Naive thymus-derived CD4-positive, alpha-beta T cell (primary cell): ENCODE data around the gene UMAD1. TPM values are rescaled to one million over a fixed set of nuclear protein-coding genes. Genes with fewer than 3 reads are reported as not detected.
"Not testable (repeated sequence)": the region's sequence is repeated elsewhere in the genome, so short reads cannot be mapped to it uniquely, and the experiment has no call there.

ENCODE experiments used
- ATAC-seq: fragments of 150-1000 bp; cut with Tn5 transposase; 2 replicates; pipeline ENCODE4 v1.10.0; 2021; ENCODE audit warnings: mild to moderate bottlenecking, moderate library complexity
- CTCF ChIA-PET: fragments of 350-600 bp; sonication (Branson Sonifier 250); formaldehyde crosslinking; loops from one replicate; lab custom pipeline; 2021; ENCODE audit warnings: antibody characterized with exemption; lab: Charles Lee
- POLR2A ChIA-PET: fragments of 350-600 bp; sonication (Branson Sonifier 250); formaldehyde crosslinking; loops from one replicate; lab custom pipeline; 2021; ENCODE audit warnings: antibody characterized with exemption, inconsistent platforms; lab: Charles Lee
- DNase-seq, 9 donors: peaks; one replicate each; pipeline versions ENCODE4 v3.0.0 to v3.0.0-alpha.2; 2020 to 2022; ENCODE audit warnings: mixed read lengths in 1 of 9
- H3K27ac ChIP-seq: one replicate; pipeline ENCODE4 v1.7.0; 2013; ENCODE audit warnings: mild to moderate bottlenecking, low read depth, low read length, moderate library complexity
- H3K27me3 ChIP-seq, 2 donors: one replicate each; pipeline ENCODE4 v1.7.0; 2013; ENCODE audit warnings: low read length in 2 of 2, mild to moderate bottlenecking in 2 of 2, moderate library complexity in 2 of 2; ENCODE audit not compliant: control insufficient read depth in 2 of 2, insufficient read depth in 2 of 2
- H3K36me3 ChIP-seq, 3 experiments: 1 replicate in 2 of 3; 2 replicates in 1 of 3; pipeline ENCODE4 v1.7.0; 2013; ENCODE audit warnings: low read length in 3 of 3, mild to moderate bottlenecking in 3 of 3, moderate library complexity in 1 of 3; ENCODE audit not compliant: insufficient read depth in 3 of 3, control insufficient read depth in 2 of 3
- H3K4me1 ChIP-seq, 2 donors: one replicate each; pipeline ENCODE4 v1.7.0; 2013; ENCODE audit warnings: low read length in 2 of 2, mild to moderate bottlenecking in 2 of 2, moderate library complexity in 1 of 2; ENCODE audit not compliant: control insufficient read depth in 2 of 2, insufficient read depth in 2 of 2
- H3K4me3 ChIP-seq: 2 replicates; pipeline ENCODE4 v1.7.0; 2013; ENCODE audit warnings: mild to moderate bottlenecking, low read length
- H3K9me3 ChIP-seq, 3 experiments: 1 replicate in 2 of 3; 2 replicates in 1 of 3; pipeline ENCODE4 v1.7.0; 2013; ENCODE audit warnings: low read length in 3 of 3; ENCODE audit not compliant: control insufficient read depth in 2 of 3
- H3K27ac Mint-ChIP-seq, 9 donors: one replicate each; pipeline ENCODE4 v1.8.0; 2020 to 2022; ENCODE audit warnings: mixed read lengths in 9 of 9, mild to moderate bottlenecking in 8 of 9, moderate library complexity in 5 of 9, inconsistent platforms in 2 of 9
- H3K27me3 Mint-ChIP-seq, 5 donors: one replicate each; pipeline ENCODE4 v1.8.0; 2021 to 2022; ENCODE audit warnings: mixed read lengths in 5 of 5, mild to moderate bottlenecking in 1 of 5
- H3K36me3 Mint-ChIP-seq, 5 donors: one replicate each; pipeline ENCODE4 v1.8.0; 2020 to 2022; ENCODE audit warnings: mixed read lengths in 5 of 5, mild to moderate bottlenecking in 3 of 5, inconsistent platforms in 1 of 5
- H3K4me1 Mint-ChIP-seq, 7 donors: one replicate each; pipeline ENCODE4 v1.8.0; 2020 to 2022; ENCODE audit warnings: mixed read lengths in 7 of 7, mild to moderate bottlenecking in 3 of 7, inconsistent platforms in 1 of 7
- H3K4me3 Mint-ChIP-seq, 10 donors: one replicate each; pipeline ENCODE4 v1.8.0; 2020 to 2022; ENCODE audit warnings: mild to moderate bottlenecking in 10 of 10, mixed read lengths in 10 of 10, moderate library complexity in 6 of 10, inconsistent platforms in 2 of 10
- H3K9me3 Mint-ChIP-seq, 11 donors: one replicate each; pipeline ENCODE4 v1.8.0; 2020 to 2022; ENCODE audit warnings: mixed read lengths in 11 of 11, mild to moderate bottlenecking in 4 of 11, inconsistent platforms in 1 of 11, moderate library complexity in 1 of 11
- intact Hi-C, 2 donors: fragments of 100-400 bp; cut with micrococcal nuclease; formaldehyde crosslinking; loops; one replicate each; pipeline ENCODE4 v1.15.1; 2023
- polyA plus RNA-seq, 2 donors: library from polyadenylated mRNA; unstranded; fragments of 300-500 nt; fragmentation: Illumina TruSeq; gene quantifications; one replicate each; pipeline ENCODE4 v1.2.3, GENCODE V29; 2021
- total RNA-seq, 6 experiments: library from RNA in 5 of 6; stranded (reverse) in 5 of 6; gene quantifications; 1 replicate in 5 of 6; 2 replicates in 1 of 6; pipeline ENCODE4 v1.2.3 and lab custom pipeline; 2021 to 2026

Gene UMAD1
- total and polyA plus RNA-seq, 7 experiments from 2014 or later, result 11.4 to 28.6 (median 25.2) TPM

GRCh38 chr7:7670490-7670889 lies 29.9 kb downstream of the UMAD1 start:
- H3K4me1 Mint-ChIP-seq, result peaks cover 17 to 63% (median 52%) of the 10 kb centered on the region in 7 donors
- DNase-seq (no peak), ATAC-seq (peak; percentile 54)

GRCh38 chr7:7671361-7671760 lies 30.8 kb downstream of the UMAD1 start:
- intact Hi-C loops, result no loop called here
- Histone ChIP-seq H3K4me3 (no peak overlapping the region), H3K27ac (peak overlapping the region; percentile 29), H3K4me1 (no peaks in the 10 kb centered on the region), H3K36me3 (peaks cover 0 to 17% (median 7%) of the 10 kb centered on the region in 3 experiments), H3K9me3 (no peaks in the 10 kb centered on the region), H3K27me3 (no peaks in the 10 kb centered on the region)
- ATAC-seq (no peak), DNase-seq (no peak)
- H3K36me3 Mint-ChIP-seq, result peaks cover 8 to 36% (median 26%) of the 10 kb centered on the region in 5 donors
- H3K4me1 Mint-ChIP-seq, result peaks cover 21 to 68% (median 59%) of the 10 kb centered on the region in 7 donors
- peak overlapping the region in 8 of 9 donors; percentile 61 to 93 (median 80) for H3K27ac Mint-ChIP-seq
- no peaks in the 10 kb centered on the region for H3K27me3 Mint-ChIP-seq
- peaks cover 0 to 13% (median 0%) of the 10 kb centered on the region in 11 donors for H3K9me3 Mint-ChIP-seq
- ChIA-PET POLR2A (no interaction called here), CTCF (interaction anchor here (0.7 to 1.0 kb wide), 3 partner anchors 9 to 544 kb away, joined by 3 to 4 read pairs (median 3); no protein-coding TSS in a partner anchor)
- peak overlapping the region in 5 of 10 donors; percentile 1 to 74 (median 71) for H3K4me3 Mint-ChIP-seq

More at GRCh38 chr7:7670490-7670889, 29.9 kb downstream of the UMAD1 start:
- no peak overlapping the region for H3K4me3 Mint-ChIP-seq
- peaks cover 3 to 31% (median 18%) of the 10 kb centered on the region in 5 donors for H3K36me3 Mint-ChIP-seq
- H3K27ac Mint-ChIP-seq, result peak overlapping the region in 7 of 9 donors; percentile 6 to 90 (median 64)
- H3K9me3 Mint-ChIP-seq, result peaks cover 0 to 13% (median 0%) of the 10 kb centered on the region in 11 donors
- H3K4me1 ChIP-seq, result no peaks in the 10 kb centered on the region
- no peak overlapping the region for H3K27ac ChIP-seq
- H3K4me3 ChIP-seq, result no peak overlapping the region
- H3K9me3 ChIP-seq, result no peaks in the 10 kb centered on the region
- no peaks in the 10 kb centered on the region for H3K27me3 ChIP-seq
- intact Hi-C loops, result no loop called here
- H3K36me3 ChIP-seq, result peaks cover 0 to 9% (median 2%) of the 10 kb centered on the region in 3 experiments
- POLR2A ChIA-PET, result no interaction called here
- no peaks in the 10 kb centered on the region for H3K27me3 Mint-ChIP-seq
- CTCF ChIA-PET, result interaction anchor here (1.0 kb wide), 1 partner anchor 10 kb away, joined by 4 read pairs; no protein-coding TSS in a partner anchor

- DNase-seq (no peak), ATAC-seq (no peak)
- H3K27ac Mint-ChIP-seq, result peak overlapping the region; percentile 30 to 90 (median 79)
- no peaks in the 10 kb centered on the region for H3K27me3 ChIP-seq
- peak overlapping the region; percentile 55 for H3K27ac ChIP-seq
- intact Hi-C loops, result loop anchor here in 1 of 2 donors (1.0 kb wide), 1 partner anchor 9 kb away; no protein-coding TSS in a partner anchor
- no peak overlapping the region for H3K4me3 ChIP-seq
- peak overlapping the region in 9 of 10 donors; percentile 40 to 74 (median 65) for H3K4me3 Mint-ChIP-seq
- peaks cover 8 to 39% (median 31%) of the 10 kb centered on the region in 5 donors for H3K36me3 Mint-ChIP-seq
- peaks cover 0 to 15% (median under 1%) of the 10 kb centered on the region in 11 donors for H3K9me3 Mint-ChIP-seq
- H3K36me3 ChIP-seq, result peaks cover 0 to 17% (median 7%) of the 10 kb centered on the region in 3 experiments
- POLR2A ChIA-PET, result no interaction called here
- H3K27me3 Mint-ChIP-seq, result no peaks in the 10 kb centered on the region
- peaks cover 21 to 68% (median 59%) of the 10 kb centered on the region in 7 donors for H3K4me1 Mint-ChIP-seq
- H3K4me1 ChIP-seq, result no peaks in the 10 kb centered on the region
- CTCF ChIA-PET, result no interaction called here
- no peaks in the 10 kb centered on the region for H3K9me3 ChIP-seq
Observed at GRCh38 chr7:7672545-7673239, 32.1 kb downstream of the UMAD1 start.

GRCh38 chr7:7673240-7673550 lies 32.6 kb downstream of the UMAD1 start:
- DNase-seq, result no peak
- Mint-ChIP-seq H3K4me3 (peak overlapping the region in 9 of 10 donors; percentile 40 to 74 (median 65)), H3K4me1 (peaks cover 21 to 68% (median 59%) of the 10 kb centered on the region in 7 donors), H3K27me3 (no peaks in the 10 kb centered on the region), H3K9me3 (peaks cover 0 to 19% (median 4%) of the 10 kb centered on the region in 11 donors), H3K27ac (peak overlapping the region; percentile 30 to 90 (median 79)), H3K36me3 (peaks cover 8 to 44% (median 36%) of the 10 kb centered on the region in 5 donors)
- Histone ChIP-seq H3K27me3 (no peaks in the 10 kb centered on the region), H3K36me3 (peaks cover 0 to 17% (median 7%) of the 10 kb centered on the region in 3 experiments), H3K27ac (peak overlapping the region; percentile 55), H3K9me3 (no peaks in the 10 kb centered on the region), H3K4me1 (no peaks in the 10 kb centered on the region), H3K4me3 (no peak overlapping the region)
- ATAC-seq, result no peak
- CTCF ChIA-PET, result no interaction called here
- intact Hi-C loops, result no loop called here
- POLR2A ChIA-PET, result no interaction called here

- Mint-ChIP-seq H3K27me3 (no peaks in the 10 kb centered on the region), H3K4me3 (no peak overlapping the region), H3K9me3 (peaks cover 0 to 9% (median 3%) of the 10 kb centered on the region in 11 donors), H3K36me3 (peaks cover 5 to 31% (median 29%) of the 10 kb centered on the region in 5 donors), H3K4me1 (peaks cover 23 to 59% (median 51%) of the 10 kb centered on the region in 7 donors), H3K27ac (peak overlapping the region in 7 of 9 donors; percentile 3 to 82 (median 60))
- H3K27ac ChIP-seq, result no peak overlapping the region
- POLR2A ChIA-PET, result interaction anchor here (1.7 kb wide), 1 partner anchor 35 kb away, joined by 7 read pairs; the partner anchor contains the start of gene UMAD1
- no peak overlapping the region for H3K4me3 ChIP-seq
- H3K9me3 ChIP-seq, result no peaks in the 10 kb centered on the region
- intact Hi-C loops, result no loop called here
- no peak for DNase-seq
- peaks cover 0 to 2% of the 10 kb centered on the region in 2 donors for H3K4me1 ChIP-seq
- ATAC-seq, result no peak
- H3K27me3 ChIP-seq, result no peaks in the 10 kb centered on the region
- peaks cover 0 to 17% (median 7%) of the 10 kb centered on the region in 3 experiments for H3K36me3 ChIP-seq
- CTCF ChIA-PET, result no interaction called here
Observed at GRCh38 chr7:7675686-7676085, 35.1 kb downstream of the UMAD1 start.

- intact Hi-C loops, result loop anchor here (2.0 to 10.0 kb wide), 6 partner anchors 39 to 575 kb away; partner anchors contain the start of gene UMAD1 (in 1 of the 2)
- Mint-ChIP-seq H3K4me3 (peak overlapping the region in 1 of 10 donors; percentile 5), H3K4me1 (peaks cover 6 to 50% (median 34%) of the 10 kb centered on the region in 7 donors), H3K27ac (peak overlapping the region in 5 of 9 donors; percentile 6 to 59 (median 18)), H3K36me3 (peaks cover 5 to 23% (median 15%) of the 10 kb centered on the region in 5 donors)
- H3K27me3 ChIP-seq, H3K9me3 ChIP-seq, H3K9me3 Mint-ChIP-seq, H3K27ac ChIP-seq, H3K4me3 ChIP-seq, H3K36me3 ChIP-seq, ATAC-seq, H3K27me3 Mint-ChIP-seq: not testable (repeated sequence)
- peak in 1 of 9 donors; percentile 14 for DNase-seq
- peaks cover 0 to 15% of the 10 kb centered on the region in 2 donors for H3K4me1 ChIP-seq
- POLR2A ChIA-PET, result interaction anchor here (1.2 kb wide), 1 partner anchor 506 kb away, joined by 3 read pairs; no protein-coding TSS in a partner anchor
- CTCF ChIA-PET, result interaction anchor here (2.5 to 3.2 kb wide), 4 partner anchors 82 to 511 kb away, joined by 17 to 29 read pairs (median 24); no protein-coding TSS in a partner anchor
Observed at GRCh38 chr7:7679640-7680039, 39.1 kb downstream of the UMAD1 start.
